CD4-positive, alpha-beta T cell treated with Interferon gamma for 1 hour (primary cell): Measurements from ENCODE around the gene IER5.

ENCODE experiments used
- DNase-seq: peaks from one replicate; pipeline ENCODE4 v3.0.0-alpha.2; 2020

Gene IER5

DNA sequence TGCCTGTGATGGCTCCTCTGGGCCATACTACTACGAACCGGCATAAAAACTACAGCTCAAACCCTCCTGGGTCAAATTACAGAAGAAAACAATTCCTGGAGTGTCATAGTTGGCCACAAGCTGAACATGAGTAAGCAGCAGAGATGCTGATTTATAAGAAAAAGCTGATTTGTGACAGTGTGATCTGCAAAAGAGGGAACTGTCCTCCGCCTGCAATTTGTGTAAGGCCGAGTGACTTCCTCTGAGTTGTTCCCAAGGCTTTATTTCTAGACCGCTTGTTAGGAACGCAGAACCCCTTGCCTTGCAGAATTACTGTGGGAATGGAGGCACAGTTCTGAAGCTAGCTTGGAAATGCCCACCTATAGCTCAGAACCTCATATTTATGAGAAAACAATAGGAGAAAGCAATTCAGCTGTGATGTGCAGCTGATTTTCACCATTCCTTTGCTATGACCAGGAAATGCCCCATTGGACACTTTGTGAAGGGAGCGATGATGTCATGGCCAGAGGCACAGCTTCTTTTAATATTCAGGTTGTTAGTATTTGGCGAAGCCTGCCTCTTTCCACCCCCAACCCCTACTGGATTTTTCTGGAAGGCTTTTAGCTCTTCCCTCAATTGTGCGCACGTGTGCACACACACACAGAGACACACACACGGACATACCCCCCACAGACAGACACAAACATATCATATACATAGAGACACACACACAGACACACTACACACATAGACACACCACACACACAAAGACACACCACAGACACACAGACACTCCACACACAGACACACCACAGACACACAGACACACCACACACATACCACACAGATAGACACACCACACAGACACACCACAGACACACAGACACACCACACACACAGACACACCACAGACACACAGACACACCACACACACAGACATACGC lies 47.6 kb downstream of the IER5 start:
- DNase-seq: no peak

DNA sequence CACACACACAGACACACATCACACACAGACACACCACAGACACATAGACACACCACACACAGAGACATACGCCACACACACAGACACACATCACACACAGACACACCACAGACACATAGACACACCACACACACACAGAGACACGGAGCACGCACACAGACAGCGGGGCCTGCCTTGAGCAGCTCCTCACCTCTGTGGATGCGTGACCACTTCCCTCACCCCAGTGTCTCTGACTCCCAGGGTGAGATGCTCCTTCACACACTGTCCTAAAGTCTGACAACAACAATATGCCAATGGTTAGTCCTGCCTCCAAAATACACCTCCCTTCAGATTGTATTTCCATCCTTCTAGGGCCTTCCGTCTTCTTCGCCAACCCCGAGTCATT lies 48.2 kb downstream of the IER5 start:
- DNase-seq: no peak

DNA sequence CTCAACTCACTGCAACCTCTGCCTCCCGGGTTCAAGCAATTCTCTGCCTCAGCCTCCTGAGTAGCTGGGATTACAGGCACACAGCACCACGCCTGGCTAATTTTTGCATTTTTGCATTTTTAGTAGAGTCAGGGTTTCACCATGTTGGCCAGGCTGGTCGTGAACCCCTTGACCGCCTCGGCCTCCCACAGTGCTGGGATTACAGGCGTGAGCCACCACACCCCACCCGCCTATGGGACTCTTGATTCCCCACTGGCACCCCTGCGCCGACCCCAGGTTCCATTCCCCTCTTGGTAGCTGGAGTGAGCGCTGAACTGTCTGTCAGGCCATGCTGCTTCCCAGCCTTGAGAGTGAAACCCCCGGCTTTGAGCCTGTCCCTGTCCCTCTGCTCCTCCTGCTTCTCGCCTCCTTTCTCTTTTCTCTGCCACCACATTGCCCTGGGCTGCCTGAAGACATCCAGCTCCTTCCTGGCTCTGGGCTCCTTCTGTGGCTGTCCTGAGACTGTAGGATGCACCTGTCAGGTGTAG lies 48.8 kb downstream of the IER5 start:
- DNase-seq: no peak

DNA sequence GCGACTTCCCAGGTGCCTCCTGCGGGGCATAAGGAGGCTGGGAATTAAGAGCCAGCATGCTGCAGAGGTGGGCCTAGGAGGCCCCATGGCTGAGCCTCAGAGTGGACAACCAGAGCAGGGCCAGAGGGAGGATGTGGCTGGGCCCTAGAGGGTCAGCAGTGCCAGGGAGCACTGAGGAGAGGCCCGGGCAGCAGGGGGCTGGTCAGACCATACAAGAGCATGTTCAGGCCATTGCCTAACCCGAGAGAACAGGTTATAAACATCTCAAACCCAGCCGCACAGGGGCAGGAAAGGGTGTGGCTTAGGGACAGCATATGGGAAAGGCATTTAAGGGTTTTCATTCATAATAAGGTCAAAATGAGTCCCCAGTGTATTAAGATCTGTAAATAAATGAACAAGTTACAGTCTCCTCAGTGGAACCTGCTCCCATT lies 51.1 kb downstream of the IER5 start:
- DNase-seq: no peak

DNA sequence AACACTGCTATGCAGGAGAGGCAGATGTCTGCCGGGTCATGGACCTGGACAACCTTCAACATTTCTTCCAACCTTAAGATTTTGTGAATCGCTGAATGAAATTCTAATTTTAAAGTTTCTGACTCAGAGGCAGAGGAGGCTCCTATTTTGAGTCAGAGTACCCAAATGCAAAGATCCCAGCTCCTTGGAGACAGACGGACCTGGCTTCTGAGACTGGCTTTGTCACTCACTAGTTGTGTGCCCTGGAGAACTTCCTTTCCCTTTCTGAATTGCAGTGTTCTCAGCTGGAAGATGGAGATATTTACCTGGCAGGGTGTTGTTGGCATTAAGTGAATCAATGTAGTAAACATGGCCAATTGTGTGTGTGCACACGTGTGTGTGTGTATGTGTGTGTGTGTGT lies 51.9 kb downstream of the IER5 start:
- DNase-seq: no peak

DNA sequence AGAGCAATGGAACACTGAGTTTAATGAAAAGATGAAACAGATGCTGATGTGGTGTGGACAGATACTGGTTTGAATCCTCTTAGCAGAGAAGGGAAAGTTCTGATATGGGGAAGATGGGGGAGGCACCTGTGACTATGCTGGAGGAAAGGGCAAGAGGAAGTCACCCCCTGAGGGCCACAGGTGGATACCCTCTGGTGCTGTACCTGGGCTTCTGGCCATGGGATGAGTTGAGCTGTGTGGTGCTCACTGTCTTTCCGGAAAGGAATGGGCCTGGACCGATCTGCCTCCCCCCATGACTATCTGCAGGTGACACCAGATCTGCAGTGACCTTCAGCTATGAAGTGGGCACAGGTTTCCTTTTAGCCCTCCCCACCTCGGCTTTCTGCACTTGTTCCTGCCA lies 52.4 kb downstream of the IER5 start:
- DNase-seq: no peak

DNA sequence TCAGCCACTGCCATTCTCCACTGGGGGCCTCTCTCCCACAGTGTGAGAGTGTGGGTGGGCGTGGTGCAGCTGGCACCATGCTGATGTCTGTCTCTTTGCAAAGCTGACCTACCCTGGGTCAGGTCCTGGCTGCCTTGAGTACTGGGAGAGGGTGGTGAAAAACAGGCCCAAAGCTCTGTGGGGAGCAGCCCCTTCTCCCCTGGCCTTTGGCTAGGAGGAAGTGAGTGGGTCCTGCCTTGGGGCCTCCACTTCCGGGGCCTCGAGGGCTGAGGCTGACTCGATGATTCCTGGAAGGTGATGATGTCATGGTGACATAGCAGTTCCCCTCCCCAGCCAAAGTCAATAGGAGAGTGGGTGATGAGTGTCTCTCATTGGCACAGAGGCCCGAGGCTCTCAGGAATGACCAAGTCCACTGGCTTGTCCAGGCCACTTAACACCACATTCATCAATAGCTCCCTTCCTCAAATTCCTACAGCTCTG lies 53.0 kb downstream of the IER5 start:
- peak; percentile 75 for DNase-seq
